Prostate gland (tissue), 2 donors: ENCODE results near the gene PRSS1.
"Not testable (repeated sequence)": the region's sequence is repeated elsewhere in the genome, so short reads cannot be mapped to it uniquely, and the experiment has no call there.

Experiments
- POLR2A ChIP-seq: fragments of 450-650 bp; IDR thresholded peaks from one replicate; pipeline ENCODE4 v1.6.1; 2016; ENCODE audit warnings: antibody characterized with exemption, mild to moderate bottlenecking
- POLR2AphosphoS5 ChIP-seq: sonication (generic); formaldehyde crosslinking; IDR thresholded peaks from one replicate; pipeline ENCODE4 v1.6.1; 2017; ENCODE audit warnings: antibody characterized with exemption
- TF ChIP-seq, protein P1 (sequence below), 4 experiments: fragments of 200-600 bp in 2 of 4; fragments of 450-650 bp in 2 of 4; sonication (generic) in 2 of 4; IDR thresholded peaks; 1 replicate in 3 of 4; 2 replicates in 1 of 4; pipeline ENCODE4 v1.5.1; 2016 to 2019; ENCODE audit warnings: antibody characterized with exemption in 4 of 4, mild to moderate bottlenecking in 2 of 4, moderate library complexity in 2 of 4

DNA sequence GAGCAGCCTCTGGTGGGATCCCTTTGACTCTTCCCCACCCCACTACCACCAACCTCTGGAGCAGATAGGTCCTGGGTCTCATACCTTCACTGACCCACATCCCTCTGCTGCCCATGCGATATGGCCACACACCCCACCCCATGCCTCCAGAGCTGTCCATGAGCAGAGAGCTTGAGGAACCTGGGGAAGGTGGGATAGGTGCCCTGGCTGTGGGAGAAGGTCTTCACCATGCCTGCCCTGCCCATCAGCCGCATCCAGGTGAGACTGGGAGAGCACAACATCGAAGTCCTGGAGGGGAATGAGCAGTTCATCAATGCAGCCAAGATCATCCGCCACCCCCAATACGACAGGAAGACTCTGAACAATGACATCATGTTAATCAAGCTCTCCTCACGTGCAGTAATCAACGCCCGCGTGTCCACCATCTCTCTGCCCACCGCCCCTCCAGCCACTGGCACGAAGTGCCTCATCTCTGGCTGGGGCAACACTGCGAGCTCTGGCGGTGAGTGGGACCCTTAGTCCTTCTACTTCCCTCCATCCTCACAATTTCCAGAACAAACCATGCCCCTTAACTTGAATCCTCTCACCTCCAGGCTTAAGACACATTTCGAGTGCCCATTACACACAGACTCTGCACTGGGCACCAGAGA is 2.4 kb downstream of the PRSS1 start:
- TF ChIP-seq, protein P1, sequence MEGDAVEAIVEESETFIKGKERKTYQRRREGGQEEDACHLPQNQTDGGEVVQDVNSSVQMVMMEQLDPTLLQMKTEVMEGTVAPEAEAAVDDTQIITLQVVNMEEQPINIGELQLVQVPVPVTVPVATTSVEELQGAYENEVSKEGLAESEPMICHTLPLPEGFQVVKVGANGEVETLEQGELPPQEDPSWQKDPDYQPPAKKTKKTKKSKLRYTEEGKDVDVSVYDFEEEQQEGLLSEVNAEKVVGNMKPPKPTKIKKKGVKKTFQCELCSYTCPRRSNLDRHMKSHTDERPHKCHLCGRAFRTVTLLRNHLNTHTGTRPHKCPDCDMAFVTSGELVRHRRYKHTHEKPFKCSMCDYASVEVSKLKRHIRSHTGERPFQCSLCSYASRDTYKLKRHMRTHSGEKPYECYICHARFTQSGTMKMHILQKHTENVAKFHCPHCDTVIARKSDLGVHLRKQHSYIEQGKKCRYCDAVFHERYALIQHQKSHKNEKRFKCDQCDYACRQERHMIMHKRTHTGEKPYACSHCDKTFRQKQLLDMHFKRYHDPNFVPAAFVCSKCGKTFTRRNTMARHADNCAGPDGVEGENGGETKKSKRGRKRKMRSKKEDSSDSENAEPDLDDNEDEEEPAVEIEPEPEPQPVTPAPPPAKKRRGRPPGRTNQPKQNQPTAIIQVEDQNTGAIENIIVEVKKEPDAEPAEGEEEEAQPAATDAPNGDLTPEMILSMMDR (IDR thresholded peaks at IDR 0.05): not testable (repeated sequence)
- not testable (repeated sequence) for TF ChIP-seq POLR2AphosphoS5, POLR2A
